ENCODE results near the gene STK32A.

DNA sequence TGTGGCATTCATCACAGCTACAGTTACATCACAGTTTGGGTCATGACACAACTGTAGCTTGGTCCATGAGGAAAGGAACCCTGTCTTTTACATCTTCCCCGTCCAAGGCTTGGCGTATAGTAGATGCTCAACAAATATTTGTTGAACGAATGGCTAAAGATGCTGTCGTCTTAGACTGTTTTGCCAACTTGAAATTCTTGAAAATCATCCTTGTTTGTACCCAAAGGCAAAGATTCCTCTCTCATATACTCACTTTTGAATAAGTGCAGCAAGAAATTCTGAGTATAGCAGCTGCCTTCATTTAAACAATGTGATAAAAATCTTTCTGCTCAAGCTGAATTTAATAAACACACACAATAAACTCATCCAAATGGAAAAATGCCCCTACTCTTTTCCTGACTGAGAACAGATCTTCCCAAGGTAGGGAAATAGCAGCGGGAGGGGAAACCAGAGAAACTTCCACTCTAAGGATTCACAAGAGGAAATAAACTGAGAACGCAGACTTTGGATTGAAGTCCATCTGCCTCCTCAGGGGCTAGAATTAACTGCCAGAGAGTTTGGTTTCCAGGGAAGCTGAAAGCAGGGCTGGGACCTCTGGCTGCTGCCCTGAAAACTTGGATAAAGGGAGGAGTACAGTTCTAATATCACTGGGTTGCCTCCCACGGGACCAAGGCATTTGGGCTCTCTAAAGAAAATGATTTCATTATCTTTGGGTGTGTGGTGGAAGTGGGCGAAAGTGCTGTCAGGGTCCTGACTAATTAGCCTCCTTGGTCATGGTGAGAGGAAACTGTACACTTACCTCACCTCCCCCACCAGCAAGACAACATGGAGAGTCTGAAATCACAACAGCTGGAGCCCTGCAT lies 175.9 kb downstream of the STK32A start:
- TF ChIP-seq POLR2A (conservative IDR thresholded peaks at IDR 0.05): no peak
- TF ChIP-seq, protein P1, sequence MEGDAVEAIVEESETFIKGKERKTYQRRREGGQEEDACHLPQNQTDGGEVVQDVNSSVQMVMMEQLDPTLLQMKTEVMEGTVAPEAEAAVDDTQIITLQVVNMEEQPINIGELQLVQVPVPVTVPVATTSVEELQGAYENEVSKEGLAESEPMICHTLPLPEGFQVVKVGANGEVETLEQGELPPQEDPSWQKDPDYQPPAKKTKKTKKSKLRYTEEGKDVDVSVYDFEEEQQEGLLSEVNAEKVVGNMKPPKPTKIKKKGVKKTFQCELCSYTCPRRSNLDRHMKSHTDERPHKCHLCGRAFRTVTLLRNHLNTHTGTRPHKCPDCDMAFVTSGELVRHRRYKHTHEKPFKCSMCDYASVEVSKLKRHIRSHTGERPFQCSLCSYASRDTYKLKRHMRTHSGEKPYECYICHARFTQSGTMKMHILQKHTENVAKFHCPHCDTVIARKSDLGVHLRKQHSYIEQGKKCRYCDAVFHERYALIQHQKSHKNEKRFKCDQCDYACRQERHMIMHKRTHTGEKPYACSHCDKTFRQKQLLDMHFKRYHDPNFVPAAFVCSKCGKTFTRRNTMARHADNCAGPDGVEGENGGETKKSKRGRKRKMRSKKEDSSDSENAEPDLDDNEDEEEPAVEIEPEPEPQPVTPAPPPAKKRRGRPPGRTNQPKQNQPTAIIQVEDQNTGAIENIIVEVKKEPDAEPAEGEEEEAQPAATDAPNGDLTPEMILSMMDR (IDR thresholded peaks at IDR 0.05 in 2 of 3, conservative IDR thresholded peaks at IDR 0.05 in 1 of 3; ENCODE audit: insufficient read depth in 2 of 3, low read depth in 1 of 3, low read length in 3 of 3): no peak
- TF ChIP-seq, protein P2, sequence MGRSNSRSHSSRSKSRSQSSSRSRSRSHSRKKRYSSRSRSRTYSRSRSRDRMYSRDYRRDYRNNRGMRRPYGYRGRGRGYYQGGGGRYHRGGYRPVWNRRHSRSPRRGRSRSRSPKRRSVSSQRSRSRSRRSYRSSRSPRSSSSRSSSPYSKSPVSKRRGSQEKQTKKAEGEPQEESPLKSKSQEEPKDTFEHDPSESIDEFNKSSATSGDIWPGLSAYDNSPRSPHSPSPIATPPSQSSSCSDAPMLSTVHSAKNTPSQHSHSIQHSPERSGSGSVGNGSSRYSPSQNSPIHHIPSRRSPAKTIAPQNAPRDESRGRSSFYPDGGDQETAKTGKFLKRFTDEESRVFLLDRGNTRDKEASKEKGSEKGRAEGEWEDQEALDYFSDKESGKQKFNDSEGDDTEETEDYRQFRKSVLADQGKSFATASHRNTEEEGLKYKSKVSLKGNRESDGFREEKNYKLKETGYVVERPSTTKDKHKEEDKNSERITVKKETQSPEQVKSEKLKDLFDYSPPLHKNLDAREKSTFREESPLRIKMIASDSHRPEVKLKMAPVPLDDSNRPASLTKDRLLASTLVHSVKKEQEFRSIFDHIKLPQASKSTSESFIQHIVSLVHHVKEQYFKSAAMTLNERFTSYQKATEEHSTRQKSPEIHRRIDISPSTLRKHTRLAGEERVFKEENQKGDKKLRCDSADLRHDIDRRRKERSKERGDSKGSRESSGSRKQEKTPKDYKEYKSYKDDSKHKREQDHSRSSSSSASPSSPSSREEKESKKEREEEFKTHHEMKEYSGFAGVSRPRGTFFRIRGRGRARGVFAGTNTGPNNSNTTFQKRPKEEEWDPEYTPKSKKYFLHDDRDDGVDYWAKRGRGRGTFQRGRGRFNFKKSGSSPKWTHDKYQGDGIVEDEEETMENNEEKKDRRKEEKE (IDR thresholded peaks at IDR 0.05; ENCODE audit: borderline replicate concordance in 1 of 2, control insufficient read depth in 1 of 2, low read depth in 2 of 2, low read length in 1 of 2): no peak
- TF ChIP-seq TAF1 (IDR thresholded peaks at IDR 0.05; ENCODE audit: control insufficient read depth, extremely low read depth, insufficient read depth, low read length, severe bottlenecking): no peak
- TF ChIP-seq RBM22 (IDR thresholded peaks at IDR 0.05; ENCODE audit: low read depth, low read length, poor library complexity, severe bottlenecking): no peak
- TF ChIP-seq RBM39 (optimal IDR thresholded peaks at IDR 0.05; ENCODE audit: low read depth, low read length): no peak
- TF ChIP-seq, protein P3, sequence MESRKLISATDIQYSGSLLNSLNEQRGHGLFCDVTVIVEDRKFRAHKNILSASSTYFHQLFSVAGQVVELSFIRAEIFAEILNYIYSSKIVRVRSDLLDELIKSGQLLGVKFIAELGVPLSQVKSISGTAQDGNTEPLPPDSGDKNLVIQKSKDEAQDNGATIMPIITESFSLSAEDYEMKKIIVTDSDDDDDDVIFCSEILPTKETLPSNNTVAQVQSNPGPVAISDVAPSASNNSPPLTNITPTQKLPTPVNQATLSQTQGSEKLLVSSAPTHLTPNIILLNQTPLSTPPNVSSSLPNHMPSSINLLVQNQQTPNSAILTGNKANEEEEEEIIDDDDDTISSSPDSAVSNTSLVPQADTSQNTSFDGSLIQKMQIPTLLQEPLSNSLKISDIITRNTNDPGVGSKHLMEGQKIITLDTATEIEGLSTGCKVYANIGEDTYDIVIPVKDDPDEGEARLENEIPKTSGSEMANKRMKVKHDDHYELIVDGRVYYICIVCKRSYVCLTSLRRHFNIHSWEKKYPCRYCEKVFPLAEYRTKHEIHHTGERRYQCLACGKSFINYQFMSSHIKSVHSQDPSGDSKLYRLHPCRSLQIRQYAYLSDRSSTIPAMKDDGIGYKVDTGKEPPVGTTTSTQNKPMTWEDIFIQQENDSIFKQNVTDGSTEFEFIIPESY (CRISPR knock-in tag; IDR thresholded peaks at IDR 0.05): no peak
